GM18520 (cell line): Measurements from ENCODE around the gene MBD4.
"Not testable (repeated sequence)": the region's sequence is repeated elsewhere in the genome, so short reads cannot be mapped to it uniquely, and the experiment has no call there.

Experiments used
- ATAC-seq: cut with Tn5 transposase; IDR thresholded peaks from one replicate; pipeline ENCODE4 v1.9.1; 2021; ENCODE audit not compliant: unreplicated experiment

MBD4 gene

GRCh38 chr3:129385507-129385906, 54.2 kb downstream of the MBD4 start:
- not testable (repeated sequence) for ATAC-seq

DNA sequence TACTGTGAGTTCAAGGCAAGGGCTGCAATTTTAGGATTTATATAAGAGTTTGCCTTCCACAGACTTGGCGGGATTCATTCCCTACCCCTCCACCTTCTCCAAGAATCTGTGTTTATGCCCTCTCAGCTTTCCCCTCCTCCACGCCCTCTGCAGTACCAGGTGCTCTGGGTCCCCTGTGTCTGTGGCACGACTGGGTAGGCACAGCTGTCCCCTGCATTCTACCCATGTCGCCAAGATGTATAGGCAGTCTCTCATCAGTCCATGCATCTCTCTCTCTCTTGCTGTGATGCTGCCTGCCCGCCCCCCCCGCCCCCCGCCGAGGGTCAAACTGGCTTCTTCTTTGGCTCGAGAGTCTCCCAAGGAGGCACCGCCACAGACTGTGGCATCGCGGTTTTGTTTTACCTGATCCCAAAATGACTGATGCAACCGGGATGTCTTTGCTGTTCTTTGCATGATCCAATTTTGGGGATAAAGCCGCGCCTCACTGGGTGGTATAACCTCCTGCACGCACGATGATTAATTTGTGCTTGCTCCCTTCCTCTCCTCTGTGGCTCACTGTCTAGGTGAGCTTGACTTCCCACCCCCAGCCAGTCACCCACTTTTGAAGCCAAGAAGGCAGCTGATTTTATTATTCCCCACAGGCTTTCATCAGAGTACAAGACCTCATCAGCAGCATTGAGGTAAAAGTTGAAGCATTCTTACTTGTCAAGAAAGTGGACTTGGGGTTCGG, 55.0 kb downstream of the MBD4 start:
- ATAC-seq, result no peak

DNA sequence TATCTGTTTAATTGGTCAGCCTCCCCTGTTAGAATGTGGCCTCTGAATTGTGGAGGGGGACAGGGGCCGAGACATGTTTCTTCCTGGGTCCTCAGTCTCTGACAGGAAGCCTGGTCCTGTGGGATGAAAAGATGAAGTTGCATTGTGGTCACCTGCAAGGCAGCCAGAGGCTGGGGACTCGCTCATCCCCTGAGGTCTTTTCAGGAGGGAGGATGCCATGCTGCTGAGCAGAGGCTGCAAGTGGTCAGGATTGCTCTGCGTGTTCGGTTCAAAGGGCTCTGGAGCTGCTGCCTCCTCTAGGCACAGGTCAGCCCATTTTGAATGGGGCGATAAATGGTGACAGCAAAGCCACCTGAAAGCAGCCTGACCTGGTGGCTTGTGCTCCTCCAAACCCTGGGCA, 55.6 kb downstream of the MBD4 start:
- ATAC-seq, result not testable (repeated sequence)

DNA sequence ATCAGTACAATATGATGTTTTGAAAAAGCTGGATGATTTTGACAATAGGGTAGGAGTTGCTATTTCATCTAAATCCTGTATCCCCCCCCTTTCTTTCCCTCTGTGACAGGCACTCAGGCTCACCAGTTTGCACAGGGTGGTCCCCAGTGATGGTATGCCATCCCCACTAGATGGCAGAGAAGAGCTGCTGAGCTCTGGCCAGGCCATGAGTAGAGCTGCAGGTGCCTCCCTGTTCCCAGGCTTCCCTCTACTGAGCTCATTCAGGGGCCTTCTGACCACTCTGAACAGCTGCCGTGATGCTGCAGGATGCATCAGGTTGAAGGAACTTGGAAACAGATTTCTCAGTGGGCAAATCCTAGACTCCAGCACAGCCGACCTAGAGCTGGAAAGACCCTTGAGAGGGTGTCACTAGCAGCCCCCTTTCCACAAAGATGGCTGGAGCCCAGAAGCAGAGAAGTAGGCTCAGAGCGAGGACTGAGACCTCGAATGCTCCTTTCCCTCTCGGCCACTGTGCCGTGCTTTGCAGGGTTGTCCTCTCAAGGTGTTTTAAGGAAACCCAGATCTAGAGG, 56.4 kb downstream of the MBD4 start:
- no peak for ATAC-seq

DNA sequence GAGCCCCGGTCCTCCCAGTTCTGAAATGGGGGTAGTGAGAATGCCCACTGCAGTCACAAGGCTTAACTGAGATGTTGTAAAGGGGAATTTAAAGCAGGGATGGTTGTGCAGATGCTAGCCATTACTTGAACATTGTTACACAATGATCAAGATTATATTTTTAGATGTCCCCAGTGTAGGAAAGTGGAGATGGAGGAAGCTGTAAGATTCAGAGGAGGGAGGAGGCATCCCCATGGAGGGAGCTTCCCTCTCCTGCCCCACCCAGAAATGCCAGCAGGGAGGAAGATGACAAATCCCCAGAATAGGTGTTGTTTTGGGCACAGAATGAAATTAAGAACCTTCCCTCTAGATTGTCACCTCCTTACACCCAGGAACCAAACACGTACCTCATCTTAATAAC, 57.4 kb downstream of the MBD4 start:
- no peak for ATAC-seq
